ENCODE data around the gene ATP5MC2. TPM values are rescaled to one million over a fixed set of nuclear protein-coding genes. Genes with fewer than 3 reads are reported as not detected.
"Not testable (repeated sequence)": the region's sequence is repeated elsewhere in the genome, so short reads cannot be mapped to it uniquely, and the experiment has no call there.

ATP5MC2 gene
- total and polyA plus RNA-seq, 7 experiments from 2014 or later: 237 to 659 (median 287) TPM

DNA sequence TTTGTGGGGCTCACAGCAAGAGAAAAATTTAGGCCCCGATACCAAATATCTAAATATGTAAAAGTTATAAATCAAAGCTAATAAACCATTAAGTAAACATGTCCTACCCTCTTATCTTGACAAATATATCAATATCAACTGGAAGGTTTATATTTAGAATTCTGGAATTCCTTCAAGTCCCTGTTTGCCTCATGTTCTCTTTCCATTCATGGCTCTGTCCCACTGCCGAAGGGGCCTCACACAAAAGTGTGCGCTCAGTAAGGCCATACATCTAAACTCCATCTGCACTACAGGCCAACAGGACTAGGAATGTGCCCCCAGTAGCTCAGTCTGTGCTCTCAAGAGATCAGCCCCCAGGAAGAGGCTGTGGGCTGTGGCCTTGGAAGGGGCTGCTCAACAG, 10.6 kb upstream of the ATP5MC2 start:
- DNase-seq: no peak

DNA sequence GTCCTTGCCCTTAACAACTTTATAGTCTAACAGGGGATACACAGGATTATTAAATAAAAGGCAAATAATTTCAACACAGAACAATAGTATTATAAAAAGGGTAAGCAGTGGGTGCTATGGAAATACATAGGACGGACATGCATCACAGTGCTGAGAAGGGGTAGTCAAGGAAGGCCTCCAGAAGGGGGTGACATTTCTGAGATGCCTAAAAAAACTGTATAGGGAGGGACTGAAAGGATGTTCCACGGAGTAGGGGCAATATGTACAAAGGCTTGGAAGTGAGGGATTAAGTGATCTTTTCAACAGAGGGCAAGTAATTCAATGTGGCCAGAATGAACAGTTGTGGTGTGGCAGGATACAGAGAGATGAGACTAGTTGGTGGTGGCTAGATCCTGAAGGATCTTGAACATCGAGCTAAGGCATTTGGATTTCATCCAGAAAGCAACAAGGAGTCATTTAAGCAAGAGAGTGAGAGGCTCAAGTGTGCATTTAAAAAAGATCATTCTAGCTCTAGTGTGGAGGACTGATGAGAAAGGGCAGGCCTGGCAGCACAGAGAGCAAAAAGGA, 8.9 kb upstream of the ATP5MC2 start:
- ATAC-seq (no peak), DNase-seq (no peak)
- Mint-ChIP-seq H3K36me3 (no peaks in the 10 kb centered on the region), H3K9me3 (peaks cover 0 to 1% (median 0%) of the 10 kb centered on the region in 11 donors), H3K27me3 (peaks cover 10 to 25% (median 15%) of the 10 kb centered on the region in 5 donors), H3K4me3 (no peak overlapping the region), H3K4me1 (peaks cover 0 to 1% (median 0%) of the 10 kb centered on the region in 7 donors), H3K27ac (peak overlapping the region in 1 of 9 donors; percentile 13)
- Histone ChIP-seq H3K4me3 (ENCODE audit: low read length) (no peak overlapping the region), H3K27me3 (ENCODE audit: control insufficient read depth in 2 of 2, insufficient read depth in 2 of 2, low read length in 2 of 2) (no peaks in the 10 kb centered on the region), H3K4me1 (ENCODE audit: control insufficient read depth in 2 of 2, insufficient read depth in 2 of 2, low read length in 2 of 2) (no peaks in the 10 kb centered on the region), H3K9me3 (ENCODE audit: control insufficient read depth in 2 of 3, low read length in 3 of 3) (no peaks in the 10 kb centered on the region), H3K27ac (ENCODE audit: low read depth, low read length) (no peak overlapping the region), H3K36me3 (ENCODE audit: control insufficient read depth in 2 of 3, insufficient read depth in 3 of 3, low read length in 3 of 3) (no peaks in the 10 kb centered on the region)
- CTCF ChIA-PET: interaction anchor here (2.1 kb wide), 1 partner anchor 142 kb away, joined by 5 read pairs; no protein-coding TSS in a partner anchor
- POLR2A ChIA-PET: no interaction called here
- intact Hi-C loops (cut with micrococcal nuclease): no loop called here

More for the DNA sequence above, 10.6 kb upstream of the ATP5MC2 start:
- ATAC-seq: no peak
- H3K4me1 Mint-ChIP-seq: peaks cover 0 to 1% (median 0%) of the 10 kb centered on the region in 7 donors
- Histone ChIP-seq H3K27ac (ENCODE audit: low read depth, low read length) (no peak overlapping the region), H3K4me3 (ENCODE audit: low read length) (no peak overlapping the region), H3K4me1 (ENCODE audit: control insufficient read depth in 2 of 2, insufficient read depth in 2 of 2, low read length in 2 of 2) (no peaks in the 10 kb centered on the region), H3K9me3 (ENCODE audit: control insufficient read depth in 2 of 3, low read length in 3 of 3) (no peaks in the 10 kb centered on the region), H3K36me3 (ENCODE audit: control insufficient read depth in 2 of 3, insufficient read depth in 3 of 3, low read length in 3 of 3) (no peaks in the 10 kb centered on the region), H3K27me3 (ENCODE audit: control insufficient read depth in 2 of 2, insufficient read depth in 2 of 2, low read length in 2 of 2) (no peaks in the 10 kb centered on the region)
- no peak overlapping the region for H3K27ac Mint-ChIP-seq
- CTCF ChIA-PET: interaction anchor here (0.7 to 2.1 kb wide), 3 partner anchors 11 to 143 kb away, joined by 4 to 6 read pairs (median 5); partner anchors contain the start of gene ATP5MC2
- no peak overlapping the region for H3K4me3 Mint-ChIP-seq
- H3K27me3 Mint-ChIP-seq: peaks cover 10 to 35% (median 20%) of the 10 kb centered on the region in 5 donors
- H3K9me3 Mint-ChIP-seq: peaks cover 0 to 3% (median 0%) of the 10 kb centered on the region in 11 donors
- H3K36me3 Mint-ChIP-seq: peaks cover 0 to under 1% (median 0%) of the 10 kb centered on the region in 5 donors
- POLR2A ChIA-PET: no interaction called here
- intact Hi-C loops (cut with micrococcal nuclease): no loop called here

DNA sequence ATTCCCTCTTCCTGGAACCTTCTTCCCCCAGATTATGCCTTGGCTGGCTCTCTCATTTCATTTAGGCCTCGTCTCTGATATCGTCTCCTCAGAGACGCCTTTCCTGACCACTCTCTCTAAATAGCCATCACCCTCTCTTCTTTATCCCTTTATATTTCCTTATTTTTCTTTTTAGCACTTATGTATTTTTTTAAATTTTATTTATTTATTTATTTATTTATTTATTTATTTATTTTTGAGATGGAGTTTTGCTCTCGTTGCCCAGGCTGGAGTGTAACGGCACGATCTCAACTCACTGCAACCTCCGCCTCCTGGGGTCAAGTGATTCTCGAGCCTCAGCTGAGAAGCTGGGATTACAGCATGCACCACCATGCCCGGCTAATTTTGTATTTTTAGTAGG, 8.1 kb upstream of the ATP5MC2 start:
- Mint-ChIP-seq H3K36me3 (no peaks in the 10 kb centered on the region), H3K4me1 (peaks cover 0 to 1% (median 0%) of the 10 kb centered on the region in 7 donors), H3K4me3 (no peak overlapping the region), H3K27me3 (peaks cover 13 to 26% (median 21%) of the 10 kb centered on the region in 5 donors), H3K9me3 (peaks cover 0 to 1% (median 0%) of the 10 kb centered on the region in 11 donors), H3K27ac (peak overlapping the region in 1 of 9 donors; percentile 46)
- no peaks in the 10 kb centered on the region for H3K27me3 ChIP-seq (ENCODE audit: control insufficient read depth in 2 of 2, insufficient read depth in 2 of 2, low read length in 2 of 2)
- no peak overlapping the region for H3K27ac ChIP-seq (ENCODE audit: low read depth, low read length)
- DNase-seq (no peak), ATAC-seq (no peak)
- CTCF ChIA-PET: interaction anchor here (0.9 kb wide), 1 partner anchor 62 kb away, joined by 3 read pairs; no protein-coding TSS in a partner anchor
- POLR2A ChIA-PET: interaction anchor here (0.7 kb wide), 1 partner anchor 22 kb away, joined by 5 read pairs; no protein-coding TSS in a partner anchor
- intact Hi-C loops (cut with micrococcal nuclease): no loop called here
- no peaks in the 10 kb centered on the region for H3K36me3 ChIP-seq (ENCODE audit: control insufficient read depth in 2 of 3, insufficient read depth in 3 of 3, low read length in 3 of 3)
- H3K4me3 ChIP-seq (ENCODE audit: low read length): no peak overlapping the region
- no peaks in the 10 kb centered on the region for H3K4me1 ChIP-seq (ENCODE audit: control insufficient read depth in 2 of 2, insufficient read depth in 2 of 2, low read length in 2 of 2)
- H3K9me3 ChIP-seq (ENCODE audit: control insufficient read depth in 2 of 3, low read length in 3 of 3): no peaks in the 10 kb centered on the region

DNA sequence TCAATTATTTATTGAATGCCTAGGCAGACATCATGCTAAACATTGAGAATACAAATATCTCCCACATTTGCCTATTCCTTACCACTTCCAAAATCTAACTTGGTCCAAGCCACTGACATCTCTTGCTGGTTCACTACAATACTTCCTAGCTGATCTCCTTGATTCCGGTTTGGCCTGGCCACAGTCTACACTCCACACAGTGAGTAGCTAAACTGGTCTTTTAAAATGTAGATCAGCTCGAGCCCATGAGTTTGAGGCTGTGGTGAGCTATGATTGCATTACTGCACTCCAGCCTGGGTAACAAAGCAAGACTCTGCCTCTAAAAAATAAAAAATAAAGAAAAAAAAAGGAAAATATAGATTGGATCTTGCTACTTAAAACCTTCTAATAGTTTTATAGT, 7.6 kb upstream of the ATP5MC2 start:
- Mint-ChIP-seq H3K9me3 (peaks cover 0 to 1% (median 0%) of the 10 kb centered on the region in 11 donors), H3K36me3 (no peaks in the 10 kb centered on the region), H3K27me3 (peaks cover 15 to 28% (median 22%) of the 10 kb centered on the region in 5 donors), H3K4me1 (peaks cover 0 to 1% (median 0%) of the 10 kb centered on the region in 7 donors), H3K4me3 (no peak overlapping the region), H3K27ac (no peak overlapping the region)
- H3K36me3 ChIP-seq (ENCODE audit: control insufficient read depth in 2 of 3, insufficient read depth in 3 of 3, low read length in 3 of 3): no peaks in the 10 kb centered on the region
- ChIA-PET CTCF (interaction anchor here (0.9 kb wide), 1 partner anchor 63 kb away, joined by 3 read pairs; no protein-coding TSS in a partner anchor), POLR2A (interaction anchor here (0.7 kb wide), 2 partner anchors 22 to 63 kb away, joined by 5 read pairs; no protein-coding TSS in a partner anchor)
- no peak overlapping the region for H3K27ac ChIP-seq (ENCODE audit: low read depth, low read length)
- no peaks in the 10 kb centered on the region for H3K9me3 ChIP-seq (ENCODE audit: control insufficient read depth in 2 of 3, low read length in 3 of 3)
- H3K4me1 ChIP-seq (ENCODE audit: control insufficient read depth in 2 of 2, insufficient read depth in 2 of 2, low read length in 2 of 2): no peaks in the 10 kb centered on the region
- DNase-seq (no peak), ATAC-seq (no peak)
- H3K27me3 ChIP-seq (ENCODE audit: control insufficient read depth in 2 of 2, insufficient read depth in 2 of 2, low read length in 2 of 2): no peaks in the 10 kb centered on the region
- no peak overlapping the region for H3K4me3 ChIP-seq (ENCODE audit: low read length)
- intact Hi-C loops (cut with micrococcal nuclease): no loop called here

DNA sequence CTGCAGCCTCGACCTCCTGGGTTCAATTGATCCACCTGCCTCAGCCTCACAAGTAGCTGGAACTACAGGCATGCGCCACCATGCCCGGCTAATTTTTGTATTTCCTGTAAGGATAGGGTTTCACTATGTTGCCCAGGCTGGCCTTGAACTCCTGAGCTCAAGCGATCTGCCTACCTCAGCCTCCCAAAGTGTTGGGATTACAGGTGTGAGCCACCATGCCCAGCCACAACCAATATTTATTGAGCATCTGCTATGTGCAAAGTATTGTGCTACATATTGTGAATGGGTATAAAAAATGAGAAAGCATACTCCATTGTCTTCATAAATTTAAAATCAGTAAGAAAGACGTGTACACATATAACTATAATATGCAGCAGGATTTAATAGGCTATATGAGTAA, 4.2 kb upstream of the ATP5MC2 start:
- CTCF ChIA-PET: interaction anchor here (0.6 kb wide), 1 partner anchor 63 kb away, joined by 3 read pairs; no protein-coding TSS in a partner anchor
- peaks cover 16 to 37% (median 26%) of the 10 kb centered on the region in 5 donors for H3K27me3 Mint-ChIP-seq

DNA sequence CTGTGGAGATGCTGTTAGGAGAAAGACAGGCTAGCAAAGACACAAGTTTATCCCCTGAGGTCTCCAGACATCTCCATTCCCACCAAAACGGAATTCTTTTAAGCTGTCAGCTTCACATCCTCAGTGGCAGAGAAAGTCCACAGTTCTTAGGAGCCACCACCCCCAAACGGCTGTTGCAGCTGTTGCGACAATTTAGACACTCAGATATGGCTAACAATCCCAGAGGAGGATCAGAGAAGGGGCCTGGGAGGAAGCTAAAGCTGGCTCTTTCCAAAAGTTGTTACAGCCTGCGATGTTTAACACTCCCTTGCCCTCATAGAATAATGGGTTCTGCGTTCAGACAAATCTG, 1.9 kb upstream of the ATP5MC2 start:
- CTCF ChIA-PET: interaction anchor here (1.1 to 4.6 kb wide), 6 partner anchors 12 to 514 kb away, joined by 3 to 37 read pairs (median 8); no protein-coding TSS in a partner anchor
- Mint-ChIP-seq H3K27me3 (peaks cover 16 to 37% (median 21%) of the 10 kb centered on the region in 5 donors), H3K4me1 (peaks cover 16 to 24% (median 23%) of the 10 kb centered on the region in 7 donors), H3K9me3 (no peaks in the 10 kb centered on the region), H3K4me3 (peak overlapping the region in 9 of 10 donors; percentile 18 to 98 (median 93)), H3K36me3 (peaks cover 0 to 10% (median 0%) of the 10 kb centered on the region in 5 donors), H3K27ac (no peak overlapping the region)
- ATAC-seq: no peak
- intact Hi-C loops (cut with micrococcal nuclease): loop anchor here (2.0 to 5.0 kb wide), 5 partner anchors 17 to 671 kb away; partner anchors contain the start of genes PFDN5 (in 2 of the 2), EIF4B (in 1 of the 2) and MYG1 (in 1 of the 2)
- Histone ChIP-seq H3K9me3 (ENCODE audit: control insufficient read depth in 2 of 3, low read length in 3 of 3) (no peaks in the 10 kb centered on the region), H3K4me3 (ENCODE audit: low read length) (no peak overlapping the region), H3K27me3 (ENCODE audit: control insufficient read depth in 2 of 2, insufficient read depth in 2 of 2, low read length in 2 of 2) (no peaks in the 10 kb centered on the region), H3K27ac (ENCODE audit: low read depth, low read length) (no peak overlapping the region), H3K4me1 (ENCODE audit: control insufficient read depth in 2 of 2, insufficient read depth in 2 of 2, low read length in 2 of 2) (peaks cover 7 to 21% of the 10 kb centered on the region in 2 donors), H3K36me3 (ENCODE audit: control insufficient read depth in 2 of 3, insufficient read depth in 3 of 3, low read length in 3 of 3) (peaks cover 0 to 8% (median 0%) of the 10 kb centered on the region in 3 experiments)
- POLR2A ChIA-PET: interaction anchor here (0.9 to 2.5 kb wide), 4 partner anchors 14 to 135 kb away, joined by 3 to 9 read pairs (median 3); no protein-coding TSS in a partner anchor
- no peak for DNase-seq

More for the DNA sequence above, 4.2 kb upstream of the ATP5MC2 start:
- ATAC-seq; intact Hi-C loops (cut with micrococcal nuclease); DNase-seq; POLR2A ChIA-PET; H3K9me3 Mint-ChIP-seq; H3K36me3 ChIP-seq (ENCODE audit: control insufficient read depth in 2 of 3, insufficient read depth in 3 of 3, low read length in 3 of 3); H3K27me3 ChIP-seq (ENCODE audit: control insufficient read depth in 2 of 2, insufficient read depth in 2 of 2, low read length in 2 of 2); H3K4me3 Mint-ChIP-seq; H3K9me3 ChIP-seq (ENCODE audit: control insufficient read depth in 2 of 3, low read length in 3 of 3); H3K4me3 ChIP-seq (ENCODE audit: low read length); H3K27ac Mint-ChIP-seq; H3K36me3 Mint-ChIP-seq; H3K27ac ChIP-seq (ENCODE audit: low read depth, low read length): not testable (repeated sequence)
- peaks cover 5 to 18% of the 10 kb centered on the region in 2 donors for H3K4me1 ChIP-seq (ENCODE audit: control insufficient read depth in 2 of 2, insufficient read depth in 2 of 2, low read length in 2 of 2)
- peaks cover 5 to 13% (median 8%) of the 10 kb centered on the region in 7 donors for H3K4me1 Mint-ChIP-seq
